ENCODE results near the gene SLC4A4. TPM values are rescaled to one million over a fixed set of nuclear protein-coding genes. Genes with fewer than 3 reads are reported as not detected.

SLC4A4 gene
- total RNA-seq, 1 donor from 2014 or later = 281 TPM

GRCh38 chr4:71333960-71334359 lies 4.9 kb upstream of the SLC4A4 start:
- Mint-ChIP-seq H3K4me3 (ENCODE audit: low read depth) (peak overlapping the region; percentile 26), H3K36me3 (ENCODE audit: insufficient read depth) (peaks cover 45% of the 10 kb centered on the region)

GRCh38 chr4:71334465-71334882 lies 4.3 kb upstream of the SLC4A4 start:
- TF ChIP-seq CTCF (IDR thresholded peaks at IDR 0.05; ENCODE audit: unreplicated experiment) = no peak
- Mint-ChIP-seq H3K27ac (peak overlapping the region; percentile 19), H3K27me3 (no peaks in the 10 kb centered on the region), H3K36me3 (ENCODE audit: insufficient read depth) (peaks cover 43% of the 10 kb centered on the region), H3K9me3 (ENCODE audit: low read depth) (peaks cover 13% of the 10 kb centered on the region), H3K4me1 (ENCODE audit: low read depth) (peaks cover 22% of the 10 kb centered on the region), H3K4me3 (ENCODE audit: low read depth) (no peak overlapping the region)
- DNase-seq (ENCODE audit: low spot score, unreplicated experiment) = no peak

More at GRCh38 chr4:71333960-71334359, 4.9 kb upstream of the SLC4A4 start:
- no peak for DNase-seq (ENCODE audit: low spot score, unreplicated experiment)
- H3K4me1 Mint-ChIP-seq (ENCODE audit: low read depth) = peaks cover 22% of the 10 kb centered on the region
- peak overlapping the region; percentile 19 for H3K27ac Mint-ChIP-seq
- no peaks in the 10 kb centered on the region for H3K27me3 Mint-ChIP-seq
- no peak for TF ChIP-seq CTCF (IDR thresholded peaks at IDR 0.05; ENCODE audit: unreplicated experiment)
- peaks cover 13% of the 10 kb centered on the region for H3K9me3 Mint-ChIP-seq (ENCODE audit: low read depth)

GRCh38 chr4:71343670-71344466 lies 5.0 kb downstream of the SLC4A4 start:
- no peak overlapping the region for H3K4me3 Mint-ChIP-seq (ENCODE audit: low read depth)
- peak overlapping the region; percentile 34 for H3K27ac Mint-ChIP-seq
- H3K27me3 Mint-ChIP-seq = no peaks in the 10 kb centered on the region

DNA sequence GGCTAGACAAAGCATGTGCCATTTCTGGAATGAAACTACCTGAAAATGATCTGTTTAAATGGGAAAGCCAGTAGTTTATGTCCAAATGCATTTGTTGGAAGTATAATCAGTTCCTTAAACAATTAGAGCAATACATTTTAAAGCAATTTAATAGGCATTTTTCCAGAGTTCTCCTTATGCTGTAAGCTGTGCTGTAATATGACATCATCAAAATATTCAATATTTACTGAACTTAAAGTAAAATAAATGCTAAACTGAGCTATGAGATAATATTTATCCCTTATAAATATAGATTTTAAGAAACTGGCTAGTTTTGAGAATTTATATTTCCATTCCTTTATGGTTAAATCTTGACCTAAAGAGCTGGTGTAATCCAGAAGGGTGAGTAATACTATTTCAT lies 7.9 kb downstream of the SLC4A4 start:
- Mint-ChIP-seq H3K27me3 (no peaks in the 10 kb centered on the region), H3K36me3 (ENCODE audit: insufficient read depth) (peaks cover 45% of the 10 kb centered on the region), H3K9me3 (ENCODE audit: low read depth) (no peaks in the 10 kb centered on the region), H3K27ac (no peak overlapping the region), H3K4me1 (ENCODE audit: low read depth) (peaks cover 28% of the 10 kb centered on the region), H3K4me3 (ENCODE audit: low read depth) (no peak overlapping the region)
- no peak for DNase-seq (ENCODE audit: low spot score, unreplicated experiment)
- TF ChIP-seq CTCF (IDR thresholded peaks at IDR 0.05; ENCODE audit: unreplicated experiment) = no peak

More at GRCh38 chr4:71343670-71344466, 5.0 kb downstream of the SLC4A4 start:
- no peak for TF ChIP-seq CTCF (IDR thresholded peaks at IDR 0.05; ENCODE audit: unreplicated experiment)
- DNase-seq (ENCODE audit: low spot score, unreplicated experiment) = no peak
- Mint-ChIP-seq H3K36me3 (ENCODE audit: insufficient read depth) (peaks cover 30% of the 10 kb centered on the region), H3K4me1 (ENCODE audit: low read depth) (peaks cover 27% of the 10 kb centered on the region), H3K9me3 (ENCODE audit: low read depth) (no peaks in the 10 kb centered on the region)

DNA sequence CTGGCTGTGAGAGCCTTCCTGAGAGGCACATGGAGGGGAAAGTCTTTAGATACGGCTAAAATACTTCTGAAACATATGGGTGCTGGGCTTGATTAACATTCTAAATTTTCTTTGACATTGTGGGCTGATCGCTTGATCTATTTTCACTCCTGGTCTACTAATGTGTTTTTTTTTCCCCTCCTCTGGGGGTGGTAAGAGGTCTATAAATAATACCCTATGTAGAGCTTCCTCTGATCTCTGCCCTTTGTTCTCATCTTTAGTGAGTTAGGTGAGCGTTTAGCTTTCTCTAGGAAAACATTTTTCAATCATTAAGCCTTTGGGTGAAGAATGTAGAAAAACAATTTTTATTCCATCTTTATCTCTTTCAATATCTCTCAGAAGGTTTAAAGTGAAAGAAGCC lies 9.8 kb downstream of the SLC4A4 start:
- DNase-seq (ENCODE audit: low spot score, unreplicated experiment) = no peak
- H3K27me3 Mint-ChIP-seq = no peaks in the 10 kb centered on the region
- no peaks in the 10 kb centered on the region for H3K9me3 Mint-ChIP-seq (ENCODE audit: low read depth)
- peaks cover 48% of the 10 kb centered on the region for H3K36me3 Mint-ChIP-seq (ENCODE audit: insufficient read depth)
- H3K4me3 Mint-ChIP-seq (ENCODE audit: low read depth) = no peak overlapping the region
- H3K27ac Mint-ChIP-seq = peak overlapping the region; percentile 69
- TF ChIP-seq CTCF (IDR thresholded peaks at IDR 0.05; ENCODE audit: unreplicated experiment) = no peak
- peaks cover 28% of the 10 kb centered on the region for H3K4me1 Mint-ChIP-seq (ENCODE audit: low read depth)

Measured in progenitor cell of endocrine pancreas (in vitro differentiated cells).